Testis (tissue), 3 donors: ENCODE results near the gene EPB41L2. TPM values are rescaled to one million over a fixed set of nuclear protein-coding genes. Genes with fewer than 3 reads are reported as not detected.

ENCODE experiments used
- DNase-seq: peaks from one replicate; pipeline ENCODE4 v3.0.0-alpha.2; 2019
- H3K27ac ChIP-seq, 2 donors: fragments of 200-600 bp; sonication (generic); one replicate each; pipeline ENCODE4 v1.5.1; 2019
- H3K27me3 ChIP-seq: fragments of 200-600 bp; sonication (generic); one replicate; pipeline ENCODE4 v1.5.1; 2019
- H3K36me3 ChIP-seq: fragments of 200-600 bp; sonication (generic); one replicate; pipeline ENCODE4 v1.5.1; 2017; ENCODE audit warnings: low read depth; ENCODE audit errors: missing control alignments
- H3K4me1 ChIP-seq: fragments of 200-600 bp; sonication (generic); one replicate; pipeline ENCODE4 v1.5.1; 2019
- H3K4me3 ChIP-seq, 2 donors: fragments of 200-600 bp; sonication (generic); one replicate each; pipeline ENCODE4 v1.5.1; 2017 to 2019
- H3K9me3 ChIP-seq: fragments of 200-600 bp; sonication (generic); one replicate; pipeline ENCODE4 v1.5.1; 2017
- CTCF ChIP-seq, 3 experiments: fragments of 450-650 bp in 2 of 3; fragments of 200-600 bp in 1 of 3; sonication (generic) in 1 of 3; IDR thresholded peaks; one replicate each; pipeline ENCODE4 v1.5.1; 2016 to 2019; ENCODE audit warnings: antibody characterized with exemption in 3 of 3, mild to moderate bottlenecking in 2 of 3, moderate library complexity in 1 of 3
- POLR2A ChIP-seq: fragments of 450-650 bp; IDR thresholded peaks from one replicate; pipeline ENCODE4 v1.6.1; 2017; ENCODE audit warnings: antibody characterized with exemption, mild to moderate bottlenecking, moderate library complexity
- WGBS, 2 donors: methylation state at CpG; one replicate each; pipeline ENCODE4 v1.1.5; 2018; 5-methylcytosine and 5-hydroxymethylcytosine counted together
- intact Hi-C: fragments of 100-400 bp; cut with DNase I; formaldehyde crosslinking; loops from one replicate; pipeline ENCODE4 v1.15.1; 2023; ENCODE audit warnings: low total_unique reads
- polyA plus RNA-seq: library from polyadenylated mRNA; stranded (reverse); fragments of 350-450 nt; fragmentation: Illumina TruSeq; extraction: RNeasy Lipid Tissue Mini Kit (QIAGEN cat#74804); gene quantifications from one replicate; pipeline ENCODE4 v1.2.3, GENCODE V29; 2014; ENCODE audit warnings: low read depth, low replicate concordance; ENCODE audit not compliant: insufficient read depth
- total RNA-seq, 2 donors: library from RNA; depleted of rRNA; stranded (reverse); fragments of >200 nt; gene quantifications; one replicate each; pipeline ENCODE4 v1.2.3, GENCODE V29; 2016

EPB41L2 gene
- total and polyA plus RNA-seq, 3 donors from 2014 or later: 131 to 206 (median 139) TPM

- intact Hi-C loops: no loop called here
- no peak for DNase-seq
Observed at GRCh38 chr6:130912434-130912833, 150.6 kb downstream of the EPB41L2 start.

GRCh38 chr6:130908958-130909357 lies 154.1 kb downstream of the EPB41L2 start:
- Histone ChIP-seq H3K36me3 (no peaks in the 10 kb centered on the region), H3K9me3 (no peaks in the 10 kb centered on the region), H3K4me1 (no peaks in the 10 kb centered on the region), H3K4me3 (no peak overlapping the region), H3K27me3 (no peaks in the 10 kb centered on the region), H3K27ac (no peak overlapping the region)
- 48 to 65% methylated on average over 2 of the region's 2 CpGs for WGBS, 2 donors
- intact Hi-C loops: no loop called here
- no peak for DNase-seq
- TF ChIP-seq POLR2A (no peak), CTCF (IDR thresholded peaks at IDR 0.05) (no peak)

More at GRCh38 chr6:130912434-130912833, 150.6 kb downstream of the EPB41L2 start:
- 82 to 93% methylated on average over 4 of the region's 4 CpGs for WGBS, 2 donors
- Histone ChIP-seq H3K36me3 (no peaks in the 10 kb centered on the region), H3K4me1 (no peaks in the 10 kb centered on the region), H3K4me3 (no peak overlapping the region), H3K9me3 (no peaks in the 10 kb centered on the region), H3K27me3 (no peaks in the 10 kb centered on the region), H3K27ac (no peak overlapping the region)
- TF ChIP-seq CTCF (IDR thresholded peaks at IDR 0.05) (no peak), POLR2A (no peak)

GRCh38 chr6:130908188-130908587 lies 154.9 kb downstream of the EPB41L2 start:
- TF ChIP-seq POLR2A (no peak), CTCF (IDR thresholded peaks at IDR 0.05) (no peak)
- Histone ChIP-seq H3K27me3 (no peaks in the 10 kb centered on the region), H3K4me3 (no peak overlapping the region), H3K9me3 (no peaks in the 10 kb centered on the region), H3K4me1 (no peaks in the 10 kb centered on the region), H3K36me3 (no peaks in the 10 kb centered on the region), H3K27ac (no peak overlapping the region)
- DNase-seq: no peak
- intact Hi-C loops: no loop called here

GRCh38 chr6:130907687-130908086 lies 155.4 kb downstream of the EPB41L2 start:
- Histone ChIP-seq H3K36me3 (no peaks in the 10 kb centered on the region), H3K9me3 (no peaks in the 10 kb centered on the region), H3K27me3 (no peaks in the 10 kb centered on the region), H3K27ac (no peak overlapping the region), H3K4me3 (no peak overlapping the region), H3K4me1 (no peaks in the 10 kb centered on the region)
- intact Hi-C loops: no loop called here
- DNase-seq: no peak
- no peak for TF ChIP-seq CTCF (IDR thresholded peaks at IDR 0.05)
- no peak for TF ChIP-seq POLR2A
- 80% methylated on average over 3 of the region's 3 CpGs for WGBS, 2 donors

- intact Hi-C loops: no loop called here
- Histone ChIP-seq H3K4me1 (no peaks in the 10 kb centered on the region), H3K9me3 (no peaks in the 10 kb centered on the region), H3K36me3 (no peaks in the 10 kb centered on the region), H3K4me3 (no peak overlapping the region), H3K27me3 (no peaks in the 10 kb centered on the region), H3K27ac (no peak overlapping the region)
- no peak for DNase-seq
- WGBS, 2 donors: 62 to 76% methylated on average over 2 of the region's 2 CpGs
- TF ChIP-seq POLR2A (no peak), CTCF (IDR thresholded peaks at IDR 0.05) (no peak)
Observed at GRCh38 chr6:130906736-130907381, 156.2 kb downstream of the EPB41L2 start.
